Stimulated activated CD4-positive, alpha-beta T cell treated with anti-CD3 and anti-CD28 coated beads, Interleukin-4, amount 100 ng/mL, for 24 hours (primary cell): Measurements from ENCODE around the gene SHROOM4.

Experiments used
- DNase-seq: peaks from one replicate; pipeline ENCODE4 v3.0.0-alpha.2; 2020

SHROOM4 gene, protein sequence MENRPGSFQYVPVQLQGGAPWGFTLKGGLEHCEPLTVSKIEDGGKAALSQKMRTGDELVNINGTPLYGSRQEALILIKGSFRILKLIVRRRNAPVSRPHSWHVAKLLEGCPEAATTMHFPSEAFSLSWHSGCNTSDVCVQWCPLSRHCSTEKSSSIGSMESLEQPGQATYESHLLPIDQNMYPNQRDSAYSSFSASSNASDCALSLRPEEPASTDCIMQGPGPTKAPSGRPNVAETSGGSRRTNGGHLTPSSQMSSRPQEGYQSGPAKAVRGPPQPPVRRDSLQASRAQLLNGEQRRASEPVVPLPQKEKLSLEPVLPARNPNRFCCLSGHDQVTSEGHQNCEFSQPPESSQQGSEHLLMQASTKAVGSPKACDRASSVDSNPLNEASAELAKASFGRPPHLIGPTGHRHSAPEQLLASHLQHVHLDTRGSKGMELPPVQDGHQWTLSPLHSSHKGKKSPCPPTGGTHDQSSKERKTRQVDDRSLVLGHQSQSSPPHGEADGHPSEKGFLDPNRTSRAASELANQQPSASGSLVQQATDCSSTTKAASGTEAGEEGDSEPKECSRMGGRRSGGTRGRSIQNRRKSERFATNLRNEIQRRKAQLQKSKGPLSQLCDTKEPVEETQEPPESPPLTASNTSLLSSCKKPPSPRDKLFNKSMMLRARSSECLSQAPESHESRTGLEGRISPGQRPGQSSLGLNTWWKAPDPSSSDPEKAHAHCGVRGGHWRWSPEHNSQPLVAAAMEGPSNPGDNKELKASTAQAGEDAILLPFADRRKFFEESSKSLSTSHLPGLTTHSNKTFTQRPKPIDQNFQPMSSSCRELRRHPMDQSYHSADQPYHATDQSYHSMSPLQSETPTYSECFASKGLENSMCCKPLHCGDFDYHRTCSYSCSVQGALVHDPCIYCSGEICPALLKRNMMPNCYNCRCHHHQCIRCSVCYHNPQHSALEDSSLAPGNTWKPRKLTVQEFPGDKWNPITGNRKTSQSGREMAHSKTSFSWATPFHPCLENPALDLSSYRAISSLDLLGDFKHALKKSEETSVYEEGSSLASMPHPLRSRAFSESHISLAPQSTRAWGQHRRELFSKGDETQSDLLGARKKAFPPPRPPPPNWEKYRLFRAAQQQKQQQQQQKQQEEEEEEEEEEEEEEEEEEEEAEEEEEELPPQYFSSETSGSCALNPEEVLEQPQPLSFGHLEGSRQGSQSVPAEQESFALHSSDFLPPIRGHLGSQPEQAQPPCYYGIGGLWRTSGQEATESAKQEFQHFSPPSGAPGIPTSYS (N-terminal part only)

DNA sequence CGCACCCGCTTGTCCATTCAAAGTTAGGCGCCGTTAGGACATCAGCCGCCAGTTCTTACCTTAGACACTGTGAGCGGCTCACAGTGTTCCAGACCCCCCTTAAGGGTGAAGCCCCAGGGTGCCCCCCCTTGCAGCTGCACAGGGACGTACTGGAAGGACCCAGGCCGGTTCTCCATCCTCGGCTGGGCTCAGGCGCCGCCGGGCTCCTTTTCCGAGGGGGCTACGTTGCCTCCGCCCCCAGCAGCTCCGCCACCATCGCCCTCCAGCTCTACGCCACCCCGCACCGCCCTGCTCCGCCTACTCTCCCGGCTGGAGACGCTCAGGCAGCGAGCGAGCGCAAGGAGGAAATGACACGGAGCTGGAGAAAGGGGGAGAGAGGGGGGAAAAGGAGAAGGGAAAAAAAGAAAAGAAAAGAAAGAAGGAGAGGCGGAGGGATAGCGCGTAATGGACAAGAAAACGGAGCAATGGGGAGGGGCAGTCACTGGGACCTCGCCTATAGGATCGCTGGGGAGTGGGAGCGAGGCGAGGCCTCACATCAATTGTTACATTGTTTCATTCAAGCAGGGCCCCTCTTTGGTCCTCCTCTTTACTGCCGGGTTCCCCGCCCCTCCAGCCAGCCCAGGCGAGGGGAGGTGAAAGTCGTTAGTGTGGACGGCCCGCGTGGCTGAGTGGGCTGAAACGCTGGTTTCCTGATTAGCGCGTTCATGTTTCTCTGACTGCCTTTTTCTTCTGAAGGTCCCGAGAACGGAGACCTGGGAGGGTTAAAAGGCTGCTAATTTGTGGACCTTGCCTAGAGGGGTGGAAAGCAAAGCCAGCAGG lies at the start of gene SHROOM4:
TSS of gene SHROOM4 (minus strand) at position 352 of the 819 bp plus-strand sequence. CDS start at position 176, 176 bp downstream.
- no peak for DNase-seq

DNA sequence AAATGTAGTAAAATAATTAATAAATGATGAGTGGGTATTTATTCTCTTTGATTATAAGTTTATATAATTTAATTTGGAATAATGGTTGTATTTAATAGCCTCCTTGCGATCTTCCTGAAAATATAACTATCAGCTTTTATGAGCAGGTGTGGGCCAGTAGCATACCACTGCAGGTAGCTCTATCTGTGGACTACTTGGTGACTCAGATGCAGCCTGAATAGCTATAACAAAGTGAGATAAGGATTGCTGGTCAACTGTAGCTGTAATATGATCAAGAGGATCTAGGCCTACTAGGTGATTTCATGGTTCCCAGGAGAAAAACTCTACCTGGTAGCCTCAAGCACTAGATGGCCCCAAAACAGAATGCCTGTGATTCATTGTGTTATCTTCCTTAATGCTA lies 49.5 kb upstream of the SHROOM4 start:
- no peak for DNase-seq

DNA sequence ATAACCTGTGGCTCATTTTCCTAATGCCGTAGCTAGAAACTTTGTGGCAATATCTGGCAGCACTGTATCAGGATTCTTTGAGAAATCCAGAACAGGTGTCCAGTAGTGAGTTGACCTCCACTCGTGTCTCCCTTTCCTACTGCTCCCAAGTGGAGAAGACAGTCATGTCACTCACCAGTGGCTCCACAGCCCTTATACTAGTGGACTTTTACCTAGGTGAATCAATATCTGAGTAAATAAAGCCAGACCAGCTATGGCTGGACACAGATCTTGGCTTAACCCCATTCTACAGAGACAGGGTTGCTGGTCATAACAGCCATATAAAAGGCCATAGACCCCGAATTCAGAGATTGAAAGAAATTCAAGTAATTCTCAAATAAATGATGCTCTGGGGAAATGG lies 46.5 kb upstream of the SHROOM4 start:
- DNase-seq, result no peak

DNA sequence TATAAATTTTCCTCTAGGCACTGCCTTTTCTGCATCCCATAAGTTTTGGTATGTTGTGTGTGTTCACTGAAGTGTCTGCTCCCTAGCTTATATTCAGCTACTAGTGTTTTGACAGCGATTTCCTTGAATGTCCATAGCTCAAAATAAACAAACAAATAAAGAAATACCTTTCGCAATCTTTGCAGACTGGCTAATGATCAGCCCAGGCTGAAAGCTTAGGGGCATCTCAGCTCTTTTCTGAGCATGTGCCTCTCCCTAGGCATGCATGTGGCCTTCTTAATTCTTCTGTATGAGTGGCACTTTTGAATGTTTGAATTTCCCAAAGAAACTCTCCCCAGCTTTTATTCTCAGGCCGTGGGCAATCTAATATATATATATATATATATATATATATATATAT lies 44.6 kb upstream of the SHROOM4 start:
- DNase-seq, result no peak

DNA sequence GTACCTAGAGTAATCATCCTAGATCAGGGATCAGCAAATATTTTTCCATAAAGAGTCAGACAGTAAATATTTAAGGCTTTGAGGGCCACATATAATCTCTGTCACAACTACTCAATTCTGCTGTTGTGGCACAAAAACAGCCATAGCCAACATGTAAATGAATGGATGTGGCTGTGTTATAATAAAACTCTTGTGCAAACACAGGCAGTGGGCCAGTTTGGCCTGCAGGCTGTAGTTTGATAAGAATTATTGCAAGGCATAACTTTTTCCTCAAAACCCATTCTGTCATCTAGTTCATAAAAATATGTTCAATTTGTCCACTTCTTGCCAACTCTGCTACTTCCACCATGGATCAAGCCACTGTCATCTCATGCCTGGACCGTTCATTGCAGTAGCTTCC lies 39.4 kb upstream of the SHROOM4 start:
- DNase-seq, result no peak

DNA sequence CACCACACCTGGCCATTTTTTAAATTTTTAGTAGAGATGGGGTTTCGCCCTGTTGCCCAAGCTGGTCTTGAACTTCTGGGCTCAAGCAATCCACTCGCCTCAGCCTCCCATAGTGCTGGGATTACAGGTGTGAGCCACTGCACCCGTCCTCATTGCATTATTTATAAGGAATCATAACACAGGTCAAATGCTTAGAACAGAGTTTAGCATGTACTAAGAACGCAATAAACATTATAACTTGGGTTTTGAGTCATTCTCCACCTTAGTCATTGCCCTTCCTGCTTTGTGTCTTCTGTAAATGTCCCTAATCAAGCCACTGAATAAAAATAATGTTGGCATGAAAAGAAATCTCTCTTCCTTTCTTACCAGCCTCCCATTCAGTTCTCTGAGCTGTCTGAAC lies 38.5 kb upstream of the SHROOM4 start:
- no peak for DNase-seq

DNA sequence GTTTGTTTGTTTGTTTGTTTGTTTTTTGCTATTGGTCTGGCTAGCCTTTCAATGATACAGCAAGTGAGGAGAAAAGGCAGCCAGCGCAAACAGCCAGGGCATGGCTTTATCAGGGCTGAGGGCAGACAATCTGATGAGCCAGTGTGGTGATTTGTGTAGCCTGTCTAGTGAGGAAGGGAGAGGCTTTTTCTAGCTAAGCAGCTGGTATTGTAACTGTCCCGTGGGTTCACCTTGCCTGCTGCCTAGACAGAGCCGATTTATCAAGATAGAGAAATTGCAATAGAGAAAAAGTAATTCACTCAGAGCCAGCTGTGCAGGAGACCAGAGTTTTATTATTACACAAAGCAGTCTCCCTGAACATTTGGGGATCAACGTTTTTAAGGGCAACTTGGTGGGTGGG lies 28.2 kb upstream of the SHROOM4 start:
- DNase-seq, result no peak

DNA sequence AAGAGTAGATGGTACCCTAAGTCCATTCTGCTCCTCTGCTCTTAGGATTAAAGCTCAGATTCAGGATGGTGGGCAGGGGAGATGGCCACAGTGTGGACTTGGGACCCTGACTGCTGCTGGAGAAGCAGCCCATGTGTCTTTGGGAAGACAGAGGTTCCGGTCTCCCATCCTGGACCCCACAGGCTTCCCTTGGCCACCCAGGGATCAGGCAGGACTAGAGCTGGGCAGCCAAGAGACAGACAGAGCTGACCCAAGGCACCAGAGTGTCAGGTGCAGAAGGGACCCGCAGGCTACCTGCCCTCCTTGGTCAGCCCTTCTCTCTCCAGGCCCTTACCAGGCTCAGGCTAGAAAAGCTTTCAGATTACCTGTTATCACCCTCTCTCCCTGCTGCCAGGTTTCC lies 25.7 kb upstream of the SHROOM4 start:
- DNase-seq, result no peak

DNA sequence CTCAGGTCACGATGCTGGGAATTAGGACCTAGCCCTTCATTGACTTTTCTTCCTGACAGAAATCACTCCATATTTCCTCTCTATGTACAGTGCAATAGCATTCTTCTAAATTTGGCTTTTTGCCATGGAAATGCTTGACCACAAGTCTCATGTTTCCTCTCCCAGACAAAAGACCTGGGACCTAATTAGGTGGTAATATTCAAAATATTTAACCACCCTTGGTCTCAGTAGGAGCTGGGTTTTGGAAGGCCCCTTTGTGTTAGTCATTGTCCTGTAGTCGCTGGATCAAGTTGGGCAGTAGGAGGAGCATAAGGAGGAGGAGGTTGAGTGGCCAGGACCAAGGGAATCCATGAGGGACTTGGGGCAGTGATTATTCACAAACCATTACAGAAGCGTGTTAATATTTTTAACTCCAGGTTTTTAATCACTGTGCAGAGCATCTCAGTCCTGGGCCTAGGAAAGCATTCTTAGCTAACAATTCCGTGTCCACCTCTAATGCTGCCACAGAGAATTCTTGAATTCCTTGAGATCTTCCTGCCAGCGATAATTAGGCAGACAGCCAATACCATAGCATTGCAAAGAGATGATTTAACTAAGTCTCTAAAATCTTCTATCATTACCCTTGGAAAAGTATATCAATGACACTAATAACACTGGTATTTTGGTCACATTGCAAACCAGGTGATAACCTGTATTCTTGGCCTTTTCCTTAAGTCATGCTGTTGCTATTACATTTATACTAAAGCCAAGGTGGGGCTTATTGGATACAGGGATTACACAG lies 25.0 kb upstream of the SHROOM4 start:
- no peak for DNase-seq

DNA sequence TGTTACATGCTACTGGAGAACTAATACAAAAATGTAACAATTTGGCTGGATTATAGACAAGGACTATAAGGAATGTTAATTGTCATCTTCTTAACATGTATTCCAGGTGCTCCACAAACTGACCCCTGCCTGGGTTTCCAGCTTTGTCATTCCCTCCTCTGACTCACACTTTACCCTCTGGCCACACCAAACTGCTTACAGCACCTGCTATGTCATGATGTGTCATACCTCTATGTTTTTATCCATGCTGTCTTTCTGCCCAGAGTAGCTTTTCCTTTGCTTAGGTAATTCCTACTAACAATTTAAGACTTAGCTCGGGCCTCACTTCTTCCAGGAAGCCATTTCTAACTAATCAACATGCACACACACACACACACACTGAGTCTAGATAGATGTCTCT lies 14.0 kb upstream of the SHROOM4 start:
- no peak for DNase-seq

DNA sequence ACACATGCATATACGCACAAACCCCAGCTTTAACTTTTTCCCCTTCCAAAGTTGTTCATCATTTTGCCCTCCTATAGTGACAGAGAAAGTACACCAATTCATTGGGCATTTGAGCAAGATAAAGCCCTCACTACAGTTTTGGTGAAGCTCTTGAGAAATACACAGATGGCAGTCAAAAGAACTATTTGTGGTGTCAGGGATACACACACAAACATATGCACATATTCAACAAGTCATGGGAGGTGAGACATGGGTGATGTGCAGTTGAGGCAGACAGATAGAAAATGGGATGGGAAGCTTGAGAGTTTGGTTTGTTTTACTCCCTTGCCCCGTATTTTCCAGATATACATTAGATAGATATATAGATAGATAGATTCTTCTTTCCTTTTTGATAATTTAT lies 11.8 kb upstream of the SHROOM4 start:
- DNase-seq, result no peak

DNA sequence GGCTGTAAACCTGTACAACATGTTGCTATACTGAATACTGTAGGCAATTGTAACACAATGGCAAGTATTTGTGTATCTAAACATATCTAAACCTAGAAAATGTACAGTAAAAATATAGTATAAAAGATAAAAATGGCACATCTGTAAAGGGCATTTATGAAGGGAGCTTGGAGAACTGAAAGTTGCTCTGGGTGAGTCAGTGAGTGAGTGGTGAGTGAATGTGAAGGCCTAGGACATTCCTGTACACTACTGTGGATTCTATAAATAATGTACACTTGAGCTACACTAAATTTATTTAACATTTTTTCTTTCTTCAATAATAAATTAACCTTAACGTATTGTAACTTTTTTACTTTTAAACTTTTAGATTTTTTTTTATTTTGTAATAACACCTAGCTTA lies 5.0 kb upstream of the SHROOM4 start:
- no peak for DNase-seq

DNA sequence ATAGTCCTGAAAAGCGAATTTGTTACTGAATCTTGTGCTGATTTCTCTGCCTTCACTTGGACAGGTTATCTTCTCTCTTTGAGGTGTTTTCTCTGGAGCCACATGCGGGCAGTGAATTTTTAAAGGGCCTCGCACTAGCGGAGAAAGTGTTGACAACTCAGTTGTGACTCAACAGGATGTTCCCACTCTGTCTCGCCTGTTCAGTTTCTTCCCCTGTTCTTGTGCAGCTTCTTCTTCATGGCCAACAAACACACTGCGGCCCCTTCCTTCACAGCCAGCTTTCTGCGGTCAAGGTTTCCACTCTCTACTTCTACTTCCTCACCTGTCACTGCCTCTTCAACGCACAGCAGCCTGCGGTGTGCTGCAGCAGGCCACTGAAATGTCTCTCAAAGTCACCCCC lies 1.1 kb upstream of the SHROOM4 start:
- no peak for DNase-seq

DNA sequence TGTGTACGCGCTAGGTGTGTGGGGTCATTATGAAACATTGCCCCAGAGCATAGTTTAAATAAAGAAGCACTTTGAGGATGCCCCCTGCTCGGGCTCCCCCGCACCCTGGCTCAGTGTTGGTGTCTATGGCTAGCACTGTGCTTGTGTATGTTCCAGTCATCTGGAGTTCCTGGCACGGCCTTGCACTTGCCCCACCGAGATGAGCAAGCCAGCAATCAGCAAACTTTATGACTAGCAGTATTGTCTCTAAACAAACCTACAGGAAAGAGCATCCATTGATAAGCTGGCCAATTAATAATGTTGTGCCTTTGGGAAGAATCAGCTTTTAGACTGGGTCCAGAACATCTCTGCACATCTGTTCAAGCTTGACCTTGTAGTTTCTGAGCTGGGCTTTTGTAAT lies 707 bp upstream of the SHROOM4 start:
- DNase-seq, result no peak

DNA sequence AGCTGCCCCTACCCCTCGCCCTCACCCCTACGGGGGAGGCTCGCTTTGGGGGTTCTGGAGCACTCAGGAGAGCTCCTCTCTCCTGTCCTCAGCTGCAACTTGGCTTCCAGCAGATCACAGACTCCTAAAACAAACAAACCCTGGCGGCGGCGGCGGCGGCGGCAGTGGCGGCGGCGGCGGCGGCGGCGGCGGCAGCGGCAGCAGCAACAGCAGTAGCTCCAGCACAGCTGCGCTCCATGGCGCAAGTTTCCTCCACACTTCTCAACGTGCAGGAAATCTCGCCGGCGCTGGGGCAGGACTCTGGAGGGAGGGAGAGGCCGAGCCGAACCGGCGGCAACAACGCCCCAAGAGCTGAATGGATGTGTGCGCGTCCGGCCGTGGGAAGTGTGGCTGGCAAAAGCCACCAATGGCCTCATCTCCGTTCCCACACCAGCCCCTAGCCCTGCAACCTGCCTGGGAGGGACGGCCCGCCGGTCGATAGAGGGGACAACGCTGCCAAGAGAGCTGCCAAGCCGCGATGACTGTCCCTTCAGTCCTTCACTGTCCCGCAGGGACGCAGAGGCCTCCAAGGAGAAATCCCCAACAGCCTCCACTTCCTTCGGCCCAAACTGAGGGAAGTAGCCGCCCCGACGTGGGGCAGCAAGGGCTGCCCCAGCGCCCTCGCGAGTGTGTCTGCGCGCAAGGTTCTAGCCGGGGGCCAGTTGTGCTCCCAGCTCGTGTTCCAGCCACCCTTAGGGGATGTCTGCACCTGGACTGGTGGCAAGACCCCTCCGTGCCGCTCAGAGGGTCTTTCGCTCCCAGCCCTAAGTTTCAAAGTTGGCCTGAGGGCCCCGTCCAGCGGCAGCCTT lies 775 bp downstream of the SHROOM4 start:
- DNase-seq, result no peak

DNA sequence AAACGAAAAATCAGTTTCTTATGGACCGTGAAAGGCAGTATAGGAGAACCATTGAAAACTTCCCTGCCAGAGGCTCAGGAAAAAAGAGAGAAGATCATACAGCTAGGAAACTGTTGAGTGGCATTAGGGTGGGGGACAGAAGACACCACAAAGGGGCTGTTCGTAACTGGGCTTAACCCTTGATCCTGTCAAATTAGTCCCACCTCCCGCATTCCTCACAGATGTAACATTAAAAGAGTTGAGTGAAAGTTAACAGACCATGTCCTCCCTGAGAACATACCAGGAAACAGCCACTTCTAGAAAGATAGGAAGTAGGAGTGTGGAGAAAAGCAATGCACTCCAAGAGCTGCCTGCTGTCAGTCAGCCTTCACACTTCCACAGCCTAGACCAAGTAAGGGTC lies 8.7 kb downstream of the SHROOM4 start:
- no peak for DNase-seq

DNA sequence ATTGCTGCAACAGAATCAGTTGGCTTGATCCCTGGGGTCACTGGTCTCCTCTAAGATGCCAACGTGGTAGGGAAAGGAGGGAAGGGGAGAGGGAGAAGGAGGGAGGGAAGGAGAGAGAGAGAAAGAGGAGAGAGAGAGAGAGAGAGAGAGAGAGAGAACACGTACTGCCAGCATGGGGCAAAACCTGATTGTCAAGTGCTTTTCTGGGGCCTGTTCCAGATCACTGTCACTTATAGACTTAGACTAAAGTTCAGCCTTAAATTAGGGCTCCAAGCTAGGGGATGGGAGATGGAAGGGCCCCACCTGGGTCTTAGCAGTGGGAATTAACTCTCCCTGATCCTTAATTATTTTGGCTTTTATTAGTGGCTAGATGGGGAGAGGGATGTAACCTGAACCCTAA lies 12.9 kb downstream of the SHROOM4 start:
- DNase-seq, result no peak

DNA sequence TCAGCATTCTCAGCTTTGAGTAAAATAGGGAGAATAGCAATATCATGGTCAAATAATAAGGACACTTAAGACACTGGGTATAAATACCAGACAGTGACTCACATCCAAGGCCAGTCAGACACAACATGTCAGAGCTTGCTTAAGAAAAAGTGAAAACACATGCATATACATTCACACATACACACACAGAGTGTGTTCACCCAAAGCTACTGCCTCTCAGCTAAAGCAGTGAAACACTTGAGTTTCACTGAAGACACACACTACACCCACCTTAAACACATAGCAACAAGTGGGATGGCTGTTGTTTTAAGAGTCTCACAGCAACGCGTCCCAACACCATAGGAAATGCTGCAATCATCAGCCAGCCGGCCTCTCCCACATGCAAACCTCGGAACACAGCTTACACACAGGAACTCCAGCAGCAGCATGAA lies 14.4 kb downstream of the SHROOM4 start:
- no peak for DNase-seq

DNA sequence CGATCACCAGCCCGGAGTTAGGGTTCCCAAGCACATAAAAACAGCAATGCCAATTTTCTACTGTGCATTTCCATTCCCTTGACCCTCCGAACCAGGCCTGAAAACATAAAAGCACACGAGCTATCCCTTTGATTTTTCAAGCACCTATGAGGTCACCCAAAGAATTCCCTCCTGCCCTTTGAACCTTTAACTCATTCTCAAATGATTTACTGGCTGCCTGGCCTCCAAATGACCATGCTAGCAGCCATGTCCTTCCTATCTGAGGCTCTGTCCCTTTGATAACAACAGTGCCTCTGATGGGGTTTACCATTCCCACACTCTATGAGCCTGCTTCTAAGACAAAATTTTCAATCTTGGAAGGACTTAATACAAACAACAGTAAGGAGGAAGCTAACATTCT lies 15.2 kb downstream of the SHROOM4 start:
- DNase-seq, result no peak

DNA sequence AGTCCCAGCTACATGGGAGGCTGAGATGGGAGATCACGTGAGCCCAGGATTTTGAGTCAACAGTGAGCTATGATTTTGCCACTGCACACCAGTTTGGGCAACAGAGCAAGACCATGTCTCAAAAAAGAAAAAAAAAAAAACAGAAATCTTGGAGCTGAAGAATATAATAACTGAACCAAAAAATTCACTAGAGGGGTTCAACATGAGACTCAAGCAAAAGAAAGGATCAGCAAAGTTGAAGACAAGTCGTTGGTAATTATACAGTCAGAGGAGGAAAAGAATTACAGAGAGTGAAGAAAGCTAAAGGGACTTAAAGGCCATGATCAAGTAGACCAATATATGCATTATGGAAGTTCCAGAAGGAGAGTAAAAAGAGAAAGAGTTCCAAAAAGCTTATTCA lies 26.9 kb downstream of the SHROOM4 start:
- no peak for DNase-seq

DNA sequence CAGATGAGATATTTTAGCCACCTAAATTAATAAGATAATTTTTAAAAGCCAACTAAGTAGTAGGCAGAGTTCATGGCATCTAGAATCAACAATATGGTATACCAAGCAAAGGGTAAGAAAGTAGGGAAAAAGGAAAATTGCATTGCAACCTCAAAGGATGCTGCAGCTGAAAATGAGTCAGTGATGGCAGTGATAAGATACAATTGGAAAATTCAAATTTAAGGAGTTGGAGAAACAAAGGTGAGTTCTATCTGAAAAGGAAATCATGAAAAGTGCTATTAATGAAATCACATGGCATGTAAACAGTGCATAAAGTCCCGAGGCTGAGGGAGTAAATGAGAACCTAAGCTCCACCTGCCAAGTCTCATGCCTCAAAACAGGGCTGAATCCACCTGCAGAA lies 33.9 kb downstream of the SHROOM4 start:
- DNase-seq, result no peak
